GM12873 (cell line): Measurements from ENCODE around the gene KCNF1.

Experiments used
- CTCF ChIP-seq: IDR thresholded peaks from 2 replicates; pipeline ENCODE4 v1.5.1; 2012; ENCODE audit warnings: low read depth, mild to moderate bottlenecking, moderate library complexity, low read length, control low read depth; ENCODE audit not compliant: insufficient read depth; ENCODE audit errors: missing control alignments

The KCNF1 gene

GRCh38 chr2:10882568-10882967 lies 29.2 kb upstream of the KCNF1 start:
- TF ChIP-seq CTCF = no peak

DNA sequence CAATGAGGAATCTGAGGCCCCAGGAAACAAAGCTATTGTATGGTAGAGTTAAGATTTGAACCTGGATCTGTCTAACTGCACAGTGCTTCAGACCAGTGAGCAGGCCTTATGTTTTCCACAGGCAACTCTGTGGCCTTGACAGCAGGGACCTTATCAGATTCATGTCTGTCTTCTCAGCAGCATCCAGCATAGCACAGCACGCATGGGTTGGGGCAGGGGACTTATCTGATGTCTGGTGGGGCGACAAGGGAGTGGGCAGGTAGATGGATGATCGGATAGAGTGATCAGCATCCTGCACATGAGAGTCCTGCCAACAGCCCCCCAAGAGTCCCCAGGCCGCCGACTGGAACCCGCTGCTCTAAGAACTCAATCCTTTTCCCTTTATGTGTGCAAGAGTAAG lies 28.7 kb upstream of the KCNF1 start:
- no peak for TF ChIP-seq CTCF

DNA sequence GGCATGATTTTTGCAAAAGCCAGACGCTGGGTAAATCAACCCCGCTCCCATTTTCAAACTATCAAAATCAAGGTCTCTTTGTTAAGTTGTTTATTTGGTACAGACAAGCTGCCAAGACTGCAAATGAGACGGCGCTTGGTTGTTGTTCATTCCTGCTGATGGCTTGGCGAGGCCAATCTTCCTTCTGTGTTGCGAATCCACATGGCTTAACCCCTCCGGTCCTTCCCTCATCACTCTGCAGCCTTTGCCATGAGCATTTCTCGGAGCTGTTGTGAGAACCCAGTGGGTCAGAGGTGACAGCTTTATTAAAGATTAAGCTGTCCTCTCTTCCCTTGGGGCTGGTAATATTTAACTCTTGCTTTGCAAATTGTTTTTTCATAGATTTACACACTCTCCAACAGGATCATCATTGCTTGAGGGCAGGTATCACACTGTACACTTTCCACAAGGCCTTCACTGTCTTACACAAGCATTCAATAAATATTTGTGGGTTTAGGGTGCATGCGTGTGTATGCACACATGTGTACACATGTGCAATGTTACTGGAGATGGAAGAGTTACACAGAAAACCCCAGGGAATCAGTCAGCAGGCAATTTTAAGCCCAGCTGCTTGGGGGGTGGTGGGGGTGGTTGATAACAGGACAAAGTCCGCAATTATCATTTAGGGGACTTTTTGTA lies 27.8 kb upstream of the KCNF1 start:
- no peak for TF ChIP-seq CTCF

DNA sequence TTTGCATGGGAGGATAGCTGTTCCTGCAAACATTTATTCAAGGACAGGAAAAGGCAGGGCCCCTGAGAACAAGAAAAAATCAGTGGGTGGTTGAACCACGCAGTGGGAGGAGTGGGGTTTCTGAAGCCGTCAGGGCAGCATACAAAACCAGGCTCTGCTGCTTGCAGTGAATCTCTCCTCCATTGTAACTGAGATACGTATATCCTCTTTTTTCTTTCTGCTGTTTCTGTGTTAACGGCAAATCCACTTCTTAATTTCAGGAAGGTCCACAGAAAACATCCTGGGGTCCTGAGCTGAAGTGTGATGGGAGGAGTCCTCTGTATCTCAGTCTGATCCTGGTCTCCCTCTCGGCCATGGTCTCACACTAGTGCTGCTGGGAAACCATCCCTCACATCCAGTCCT lies 27.2 kb upstream of the KCNF1 start:
- TF ChIP-seq CTCF = no peak

- no peak for TF ChIP-seq CTCF
These were observed 26.5 kb upstream of the KCNF1 start for GRCh38 chr2:10885094-10885860.

DNA sequence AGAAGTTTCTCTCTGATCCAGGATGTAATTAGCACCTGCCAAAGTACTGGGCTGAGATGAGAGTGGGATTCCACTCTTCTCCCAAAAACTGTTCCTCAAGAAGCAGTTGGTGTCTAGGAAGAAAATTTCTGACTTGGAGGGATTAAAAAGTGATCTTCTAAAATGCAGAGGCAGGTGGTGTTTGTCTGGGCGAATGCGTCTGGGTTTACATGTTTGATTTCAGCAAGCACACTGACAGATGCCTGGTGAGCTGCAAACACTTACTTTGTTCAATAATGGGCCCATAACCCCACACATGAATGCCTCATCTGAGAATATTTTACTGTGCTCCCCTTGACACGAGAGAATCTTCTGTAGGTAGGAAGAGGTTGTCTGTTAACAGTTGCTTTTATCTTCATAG lies 24.3 kb upstream of the KCNF1 start:
- TF ChIP-seq CTCF = no peak

- no peak for TF ChIP-seq CTCF
These were observed 22.0 kb upstream of the KCNF1 start for GRCh38 chr2:10889651-10890215.
